HL-60 (cell line): Measurements from ENCODE around the gene B3GALNT1.
"Not testable (repeated sequence)": the region's sequence is repeated elsewhere in the genome, so short reads cannot be mapped to it uniquely, and the experiment has no call there.

ENCODE experiments used
- DNase-seq, 2 experiments: peaks; one replicate each; pipeline ENCODE4 v3.0.0-alpha.2; 2010 to 2020; ENCODE audit warnings: low read depth in 1 of 2, low spot score in 1 of 2
- H3K27ac ChIP-seq: fragments of 250-450 bp; sonication (Bioruptor Pico); replicated peaks from 2 replicates; pipeline ENCODE4 v1.5.1; 2020; ENCODE audit warnings: mild to moderate bottlenecking, moderate library complexity
- H3K27me3 ChIP-seq: fragments of 250-450 bp; sonication (Bioruptor Pico); 2 replicates; pipeline ENCODE4 v1.5.1; 2021; ENCODE audit warnings: mild to moderate bottlenecking, moderate library complexity; ENCODE audit not compliant: insufficient read depth, poor library complexity, severe bottlenecking
- H3K4me3 ChIP-seq: replicated peaks from 2 replicates; pipeline ENCODE4 v1.5.1; 2011; ENCODE audit warnings: mild to moderate bottlenecking, control low read depth, low read length; ENCODE audit not compliant: insufficient read depth
- GABPA ChIP-seq: IDR thresholded peaks from 2 replicates; pipeline ENCODE4 v1.6.1; 2012; ENCODE audit warnings: low read depth
- POLR2AphosphoS5 ChIP-seq: IDR thresholded peaks from 2 replicates; pipeline ENCODE4 v1.6.1; 2012; ENCODE audit warnings: low read depth
- SPI1 ChIP-seq: IDR thresholded peaks from 2 replicates; pipeline ENCODE4 v1.6.1; 2012; ENCODE audit warnings: low read depth, mild to moderate bottlenecking, borderline replicate concordance
- TF ChIP-seq, protein P1 (sequence below): IDR thresholded peaks from one replicate; pipeline ENCODE4 v1.5.1; 2011; ENCODE audit warnings: low read length, control low read depth, inconsistent platforms; ENCODE audit not compliant: insufficient read depth
- TF ChIP-seq, protein P2 (sequence below): IDR thresholded peaks from 2 replicates; pipeline ENCODE4 v1.6.1; 2012; ENCODE audit warnings: low read depth; ENCODE audit not compliant: insufficient replicate concordance

Gene B3GALNT1

DNA sequence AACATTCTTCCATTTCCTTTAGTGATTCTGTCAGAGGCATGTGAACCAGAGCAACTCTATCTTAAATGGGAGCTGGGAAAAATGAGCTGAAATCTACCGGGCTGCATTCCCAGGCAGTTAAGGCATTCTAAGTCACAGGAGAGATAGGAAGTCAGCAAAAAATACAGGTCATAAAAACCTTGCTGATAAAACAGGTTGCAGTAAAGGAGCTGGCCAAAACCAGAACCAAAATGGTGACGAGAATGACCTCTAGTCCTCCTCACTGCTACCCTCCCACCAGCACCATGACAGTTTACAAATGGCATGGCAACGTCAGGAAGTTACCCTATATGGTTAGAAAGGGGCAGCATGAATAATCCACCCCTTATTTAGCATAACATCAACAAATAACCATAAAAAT lies 66.4 kb downstream of the B3GALNT1 start:
- no peak overlapping the region for H3K27ac ChIP-seq

DNA sequence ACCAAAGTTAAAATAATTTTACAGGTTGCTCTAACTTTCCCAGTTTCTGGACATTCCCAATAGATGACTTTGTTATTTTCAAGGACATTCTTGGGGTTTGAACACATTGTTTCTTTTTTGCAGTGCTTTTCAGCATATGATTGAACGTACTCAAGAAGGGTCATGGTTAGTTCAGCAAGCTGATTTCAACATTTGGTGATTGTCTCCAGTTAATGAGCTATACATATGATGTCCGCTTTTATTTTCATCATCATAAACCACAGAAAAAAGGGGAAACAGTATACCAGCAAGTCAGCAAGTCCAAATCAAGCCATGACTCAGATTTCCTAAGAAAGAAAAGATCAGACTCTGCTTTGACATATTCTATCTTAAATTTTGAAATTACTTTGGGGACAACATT lies 69.4 kb downstream of the B3GALNT1 start:
- Histone ChIP-seq H3K4me3 (no peak overlapping the region), H3K27me3 (no peaks in the 10 kb centered on the region), H3K27ac (peak overlapping the region; percentile 73)
- peak; percentile 44 to 60 for DNase-seq
- TF ChIP-seq, protein P1, sequence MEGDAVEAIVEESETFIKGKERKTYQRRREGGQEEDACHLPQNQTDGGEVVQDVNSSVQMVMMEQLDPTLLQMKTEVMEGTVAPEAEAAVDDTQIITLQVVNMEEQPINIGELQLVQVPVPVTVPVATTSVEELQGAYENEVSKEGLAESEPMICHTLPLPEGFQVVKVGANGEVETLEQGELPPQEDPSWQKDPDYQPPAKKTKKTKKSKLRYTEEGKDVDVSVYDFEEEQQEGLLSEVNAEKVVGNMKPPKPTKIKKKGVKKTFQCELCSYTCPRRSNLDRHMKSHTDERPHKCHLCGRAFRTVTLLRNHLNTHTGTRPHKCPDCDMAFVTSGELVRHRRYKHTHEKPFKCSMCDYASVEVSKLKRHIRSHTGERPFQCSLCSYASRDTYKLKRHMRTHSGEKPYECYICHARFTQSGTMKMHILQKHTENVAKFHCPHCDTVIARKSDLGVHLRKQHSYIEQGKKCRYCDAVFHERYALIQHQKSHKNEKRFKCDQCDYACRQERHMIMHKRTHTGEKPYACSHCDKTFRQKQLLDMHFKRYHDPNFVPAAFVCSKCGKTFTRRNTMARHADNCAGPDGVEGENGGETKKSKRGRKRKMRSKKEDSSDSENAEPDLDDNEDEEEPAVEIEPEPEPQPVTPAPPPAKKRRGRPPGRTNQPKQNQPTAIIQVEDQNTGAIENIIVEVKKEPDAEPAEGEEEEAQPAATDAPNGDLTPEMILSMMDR = no peak
- TF ChIP-seq GABPA (no peak), SPI1 (0 out of 2 replicates have a peak, but pooled peaks have one; percentile 52), POLR2AphosphoS5 (peak; percentile 46; the same call in 1 of the 2 replicates)
- TF ChIP-seq, protein P2, sequence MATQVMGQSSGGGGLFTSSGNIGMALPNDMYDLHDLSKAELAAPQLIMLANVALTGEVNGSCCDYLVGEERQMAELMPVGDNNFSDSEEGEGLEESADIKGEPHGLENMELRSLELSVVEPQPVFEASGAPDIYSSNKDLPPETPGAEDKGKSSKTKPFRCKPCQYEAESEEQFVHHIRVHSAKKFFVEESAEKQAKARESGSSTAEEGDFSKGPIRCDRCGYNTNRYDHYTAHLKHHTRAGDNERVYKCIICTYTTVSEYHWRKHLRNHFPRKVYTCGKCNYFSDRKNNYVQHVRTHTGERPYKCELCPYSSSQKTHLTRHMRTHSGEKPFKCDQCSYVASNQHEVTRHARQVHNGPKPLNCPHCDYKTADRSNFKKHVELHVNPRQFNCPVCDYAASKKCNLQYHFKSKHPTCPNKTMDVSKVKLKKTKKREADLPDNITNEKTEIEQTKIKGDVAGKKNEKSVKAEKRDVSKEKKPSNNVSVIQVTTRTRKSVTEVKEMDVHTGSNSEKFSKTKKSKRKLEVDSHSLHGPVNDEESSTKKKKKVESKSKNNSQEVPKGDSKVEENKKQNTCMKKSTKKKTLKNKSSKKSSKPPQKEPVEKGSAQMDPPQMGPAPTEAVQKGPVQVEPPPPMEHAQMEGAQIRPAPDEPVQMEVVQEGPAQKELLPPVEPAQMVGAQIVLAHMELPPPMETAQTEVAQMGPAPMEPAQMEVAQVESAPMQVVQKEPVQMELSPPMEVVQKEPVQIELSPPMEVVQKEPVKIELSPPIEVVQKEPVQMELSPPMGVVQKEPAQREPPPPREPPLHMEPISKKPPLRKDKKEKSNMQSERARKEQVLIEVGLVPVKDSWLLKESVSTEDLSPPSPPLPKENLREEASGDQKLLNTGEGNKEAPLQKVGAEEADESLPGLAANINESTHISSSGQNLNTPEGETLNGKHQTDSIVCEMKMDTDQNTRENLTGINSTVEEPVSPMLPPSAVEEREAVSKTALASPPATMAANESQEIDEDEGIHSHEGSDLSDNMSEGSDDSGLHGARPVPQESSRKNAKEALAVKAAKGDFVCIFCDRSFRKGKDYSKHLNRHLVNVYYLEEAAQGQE = no peak

More for the DNA sequence above, 66.4 kb downstream of the B3GALNT1 start:
- Histone ChIP-seq H3K27me3 (no peaks in the 10 kb centered on the region), H3K4me3 (no peak overlapping the region)
- DNase-seq = no peak
- TF ChIP-seq, protein P2 = no peak
- no peak for TF ChIP-seq SPI1
- TF ChIP-seq, protein P1 = no peak
- no peak for TF ChIP-seq POLR2AphosphoS5
- TF ChIP-seq GABPA = no peak

DNA sequence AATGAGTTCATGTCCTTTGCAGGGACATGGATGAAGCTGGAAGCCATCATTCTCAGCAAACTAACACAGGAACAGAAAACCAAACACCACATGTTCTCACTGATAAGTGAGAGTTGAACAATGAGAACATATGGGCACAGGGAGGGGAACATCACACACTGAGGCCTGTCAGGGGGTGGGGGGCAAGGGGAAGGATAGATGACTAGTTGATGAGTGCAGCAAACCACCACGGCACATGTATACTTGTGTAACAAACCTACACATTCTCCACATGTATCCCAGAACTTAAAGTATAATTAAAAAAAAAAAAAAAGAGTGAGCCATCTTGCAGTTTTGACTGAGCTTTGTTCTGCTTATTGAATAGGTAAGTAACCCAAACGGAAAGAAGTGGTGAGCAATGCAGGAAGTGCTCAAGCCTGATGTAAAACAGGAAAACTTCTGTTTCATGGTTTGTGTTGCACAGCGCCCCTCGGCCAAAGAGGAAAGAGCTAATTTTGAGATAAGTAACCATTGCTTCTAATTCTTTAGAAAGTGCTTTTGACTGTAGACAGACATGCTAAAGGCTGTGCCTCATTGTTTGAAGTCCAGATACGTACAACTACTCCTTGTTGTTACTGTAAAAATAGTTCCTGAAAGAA lies 70.1 kb downstream of the B3GALNT1 start:
- not testable (repeated sequence) for H3K27me3 ChIP-seq, H3K4me3 ChIP-seq
- peak overlapping the region; percentile 73 for H3K27ac ChIP-seq
- peak; percentile 50 to 82 for DNase-seq
- TF ChIP-seq, protein P1 = peak; percentile 8
- TF ChIP-seq SPI1 = 0 out of 2 replicates have a peak, but pooled peaks have one; percentile 46
